Karpas-422 (cell line): Measurements from ENCODE around the gene AKT2. TPM values are rescaled to one million over a fixed set of nuclear protein-coding genes. Genes with fewer than 3 reads are reported as not detected.
A peak's percentile ranks its signal among the peaks of the same experiment; 100 is the strongest.

Source experiments
- DNase-seq: peaks from one replicate; pipeline ENCODE4 v3.0.0-alpha.2; 2015
- H2AFZ ChIP-seq: fragments of 200-600 bp; sonication (generic); 2 replicates; pipeline ENCODE4 v1.6.1; 2014; ENCODE audit warnings: antibody characterized with exemption, low read length, mixed read lengths
- H3K27ac ChIP-seq: fragments of 200-600 bp; sonication (generic); 2 replicates; pipeline ENCODE4 v1.5.1; 2014; ENCODE audit warnings: mild to moderate bottlenecking, low read length, moderate library complexity
- H3K27me3 ChIP-seq: fragments of 200-600 bp; sonication (generic); 2 replicates; pipeline ENCODE4 v1.6.1; 2014; ENCODE audit warnings: low read length, mixed read lengths
- H3K36me3 ChIP-seq: fragments of 200-600 bp; sonication (generic); 2 replicates; pipeline ENCODE4 v1.6.1; 2014; ENCODE audit warnings: low read length, mixed read lengths; ENCODE audit not compliant: insufficient read depth
- H3K4me1 ChIP-seq: fragments of 200-600 bp; sonication (generic); 2 replicates; pipeline ENCODE4 v1.6.1; 2014; ENCODE audit warnings: mild to moderate bottlenecking, low read length, mixed read lengths
- H3K4me2 ChIP-seq: fragments of 200-600 bp; sonication (generic); 2 replicates; pipeline ENCODE4 v1.6.1; 2014; ENCODE audit warnings: low read length, low read depth, mild to moderate bottlenecking; ENCODE audit not compliant: poor library complexity, severe bottlenecking
- H3K4me3 ChIP-seq: fragments of 200-600 bp; sonication (generic); 2 replicates; pipeline ENCODE4 v1.5.1; 2014; ENCODE audit warnings: mild to moderate bottlenecking, antibody characterized with exemption, low read length, mixed read lengths
- H3K79me2 ChIP-seq: fragments of 200-600 bp; sonication (generic); 2 replicates; pipeline ENCODE4 v1.6.1; 2014; ENCODE audit warnings: mild to moderate bottlenecking, low read length, mixed read lengths
- H3K9ac ChIP-seq: fragments of 200-600 bp; sonication (generic); 2 replicates; pipeline ENCODE4 v1.6.0; 2014; ENCODE audit warnings: low read length
- H3K9me2 ChIP-seq: fragments of 200-600 bp; sonication (generic), shearing (Covaris generic); replicated peaks from 2 replicates; pipeline ENCODE4 v1.6.0; 2014; ENCODE audit warnings: mild to moderate bottlenecking, low read length, moderate library complexity; ENCODE audit not compliant: insufficient read depth
- H3K9me3 ChIP-seq: fragments of 300-700, 200-600 bp; sonication (generic); 2 replicates; pipeline ENCODE4 v1.6.1; 2014; ENCODE audit warnings: low read length, mixed read lengths
- H4K20me1 ChIP-seq: fragments of 200-600 bp; sonication (generic); 2 replicates; pipeline ENCODE4 v1.6.1; 2014; ENCODE audit warnings: mild to moderate bottlenecking, antibody characterized with exemption, low read length, low read depth; ENCODE audit not compliant: insufficient read depth
- small RNA-seq: library from RNA; depleted of rRNA; stranded (forward); fragments of <200 nt; gene quantifications from one replicate; pipeline ENCODE3, GENCODE V24; 2014
- total RNA-seq: library from RNA; depleted of rRNA; stranded (reverse); fragments of >200 nt; shearing (Covaris generic); gene quantifications from 2 replicates; pipeline ENCODE4 v1.2.3, GENCODE V29; 2014; ENCODE audit warnings: low replicate concordance; rRNA removed

AKT2 gene
- total RNA-seq, 1 experiment from 2014 or later = 85.9 TPM

GRCh38 chr19:40191836-40192646 is 93.1 kb downstream of the AKT2 start:
- peak overlapping the region; percentile 82 for H3K9ac ChIP-seq
- peak overlapping the region; percentile 91 for H2AFZ ChIP-seq
- peak; percentile 75 for DNase-seq

GRCh38 chr19:40190891-40191835 is 94.0 kb downstream of the AKT2 start, which contains the start of gene MAP3K10:
MAP3K10 (plus strand) TSS chr19:40191426; CDS start chr19:40192032, 606 bp downstream.
- Histone ChIP-seq H3K4me3 (peak within 1 kb of the TSS; percentile 86), H2AFZ (peak within 1 kb of the TSS; percentile 100), H3K79me2 (peaks cover 17% of the 10 kb centered on the region), H3K9me3 (no peaks in the 10 kb centered on the region), H3K27me3 (no peaks in the 10 kb centered on the region), H3K4me2 (peak within 1 kb of the TSS; percentile 93), H3K36me3 (no peaks in the 10 kb centered on the region), H3K4me1 (peaks cover 24% of the 10 kb centered on the region), H3K9me2 (no peaks in the 10 kb centered on the region), H3K27ac (no peak within 1 kb of the TSS), H4K20me1 (no peaks in the 10 kb centered on the region), H3K9ac (peak within 1 kb of the TSS; percentile 92)
- DNase-seq = peak; percentile 91

More at GRCh38 chr19:40191836-40192646, 93.1 kb downstream of the AKT2 start:
- H4K20me1 ChIP-seq = no peaks in the 10 kb centered on the region
- no peaks in the 10 kb centered on the region for H3K9me3 ChIP-seq
- H3K4me3 ChIP-seq = peak overlapping the region; percentile 86
- H3K36me3 ChIP-seq = no peaks in the 10 kb centered on the region
- H3K79me2 ChIP-seq = peaks cover 17% of the 10 kb centered on the region
- no peaks in the 10 kb centered on the region for H3K9me2 ChIP-seq
- no peak overlapping the region for H3K27ac ChIP-seq
- H3K4me2 ChIP-seq = peak overlapping the region; percentile 93
- H3K27me3 ChIP-seq = no peaks in the 10 kb centered on the region
- peaks cover 24% of the 10 kb centered on the region for H3K4me1 ChIP-seq

- Histone ChIP-seq H3K36me3 (no peaks in the 10 kb centered on the region), H3K4me2 (no peak overlapping the region), H4K20me1 (no peaks in the 10 kb centered on the region), H3K79me2 (no peaks in the 10 kb centered on the region), H3K9me3 (no peaks in the 10 kb centered on the region), H3K27me3 (no peaks in the 10 kb centered on the region), H3K4me3 (no peak overlapping the region), H3K9me2 (no peaks in the 10 kb centered on the region), H3K9ac (no peak overlapping the region), H2AFZ (no peak overlapping the region), H3K27ac (no peak overlapping the region), H3K4me1 (no peaks in the 10 kb centered on the region)
- no peak for DNase-seq
These were observed 100.9 kb downstream of the AKT2 start for GRCh38 chr19:40184273-40184672.

Small RNA genes lying within 50 kb of the gene (small RNA-seq; reads per million reads assigned to genes)
- gene MIR641 (3.0 reads per million, percentile 65 among the genes with 10 or more reads in this experiment), gene RNU6-945P (not detected)

Other genes starting within 250 kb of the AKT2 start
- gene ZNF780B, start 229.1 kb downstream of the AKT2 start, total RNA-seq = 16.8 and 33.9 TPM in 2 replicates
- gene ZNF780A, start 194.4 kb downstream of the AKT2 start, total RNA-seq = 14.0 and 31.9 TPM in 2 replicates
- 7.6 and 26.3 TPM in 2 replicates for gene MAP3K10, start 93.9 kb downstream of the AKT2 start, total RNA-seq
- gene TTC9B, start 67.0 kb downstream of the AKT2 start, total RNA-seq = not detected in 2 replicates
- not detected in 2 replicates for gene CCNP, start 58.7 kb downstream of the AKT2 start, total RNA-seq
- gene C19orf47, start 63.1 kb upstream of the AKT2 start, total RNA-seq = 11.7 and 14.5 TPM in 2 replicates
- gene PLD3, start 63.4 kb upstream of the AKT2 start, total RNA-seq = 83.2 and 90.2 TPM in 2 replicates
- gene HIPK4, start 104.8 kb upstream of the AKT2 start, total RNA-seq = not detected in 2 replicates
- gene PRX, start 128.0 kb upstream of the AKT2 start, total RNA-seq = 0.56 and 0.61 TPM in 2 replicates
- 4.8 and 8.4 TPM in 2 replicates for gene SERTAD1, start 140.6 kb upstream of the AKT2 start, total RNA-seq
- gene SERTAD3, start 159.0 kb upstream of the AKT2 start, total RNA-seq = 14.1 and 14.9 TPM in 2 replicates
- gene BLVRB, start 180.4 kb upstream of the AKT2 start, total RNA-seq = 10.2 and 14.5 TPM in 2 replicates
- gene SPTBN4, start 181.7 kb upstream of the AKT2 start, total RNA-seq = 1.0 and 1.1 TPM in 2 replicates